Hepatocyte (in vitro differentiated cells): ENCODE measurements around the gene LLGL2.

Experiments
- EZH2 ChIP-seq: fragments of 200-600 bp; sonication (generic); IDR thresholded peaks from 2 replicates; pipeline ENCODE4 v1.6.1; 2016; ENCODE audit warnings: antibody characterized with exemption, mild to moderate bottlenecking, borderline replicate concordance
- TF ChIP-seq, protein P1 (sequence below): fragments of 200-600 bp; sonication (generic); IDR thresholded peaks from 2 replicates; pipeline ENCODE4 v1.5.1; 2016; ENCODE audit warnings: antibody characterized with exemption, mild to moderate bottlenecking; ENCODE audit not compliant: poor library complexity

DNA sequence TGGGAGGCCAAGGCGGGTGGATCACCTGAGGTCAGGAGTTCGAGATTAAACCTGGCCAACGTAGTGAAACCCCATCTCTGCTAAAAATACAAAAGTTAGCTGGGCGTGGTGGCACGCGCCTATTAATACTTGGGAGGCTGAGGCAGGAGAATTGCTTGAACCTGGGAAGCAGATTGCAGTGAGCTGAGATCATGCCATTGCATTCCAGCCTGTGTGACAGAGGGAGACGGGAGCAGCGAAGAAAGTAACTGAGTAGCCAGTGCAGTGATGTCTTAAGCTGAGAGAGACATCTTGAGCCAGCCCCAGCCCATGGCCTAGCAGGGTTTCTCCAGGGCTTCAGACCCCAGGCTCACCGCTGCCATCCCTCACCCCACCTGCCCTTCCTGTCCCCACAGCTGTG is 97.9 kb downstream of the LLGL2 start:
- TF ChIP-seq, protein P1, sequence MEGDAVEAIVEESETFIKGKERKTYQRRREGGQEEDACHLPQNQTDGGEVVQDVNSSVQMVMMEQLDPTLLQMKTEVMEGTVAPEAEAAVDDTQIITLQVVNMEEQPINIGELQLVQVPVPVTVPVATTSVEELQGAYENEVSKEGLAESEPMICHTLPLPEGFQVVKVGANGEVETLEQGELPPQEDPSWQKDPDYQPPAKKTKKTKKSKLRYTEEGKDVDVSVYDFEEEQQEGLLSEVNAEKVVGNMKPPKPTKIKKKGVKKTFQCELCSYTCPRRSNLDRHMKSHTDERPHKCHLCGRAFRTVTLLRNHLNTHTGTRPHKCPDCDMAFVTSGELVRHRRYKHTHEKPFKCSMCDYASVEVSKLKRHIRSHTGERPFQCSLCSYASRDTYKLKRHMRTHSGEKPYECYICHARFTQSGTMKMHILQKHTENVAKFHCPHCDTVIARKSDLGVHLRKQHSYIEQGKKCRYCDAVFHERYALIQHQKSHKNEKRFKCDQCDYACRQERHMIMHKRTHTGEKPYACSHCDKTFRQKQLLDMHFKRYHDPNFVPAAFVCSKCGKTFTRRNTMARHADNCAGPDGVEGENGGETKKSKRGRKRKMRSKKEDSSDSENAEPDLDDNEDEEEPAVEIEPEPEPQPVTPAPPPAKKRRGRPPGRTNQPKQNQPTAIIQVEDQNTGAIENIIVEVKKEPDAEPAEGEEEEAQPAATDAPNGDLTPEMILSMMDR: no peak
- no peak for TF ChIP-seq EZH2
